Bone marrow (tissue), 2 donors: Measurements from ENCODE around the gene FEZ2.

Experiments used
- DNase-seq, 2 donors: peaks; one replicate each; lab custom pipeline; 2025; lab: John Stamatoyannopoulos, UW

Gene FEZ2

GRCh38 chr2:36561237-36561944, 36.6 kb downstream of the FEZ2 start:
- peak in 1 of 2 donors; percentile 22 for DNase-seq

GRCh38 chr2:36560726-36561125, 37.2 kb downstream of the FEZ2 start:
- no peak for DNase-seq

- no peak for DNase-seq
Measured at GRCh38 chr2:36559221-36559942, 38.6 kb downstream of the FEZ2 start.

- no peak for DNase-seq
Measured at GRCh38 chr2:36556842-36557241, 41.1 kb downstream of the FEZ2 start.

GRCh38 chr2:36555789-36556188, 42.2 kb downstream of the FEZ2 start:
- DNase-seq = no peak

GRCh38 chr2:36554531-36554930, 43.4 kb downstream of the FEZ2 start:
- DNase-seq = no peak

- peak in 1 of 2 donors; percentile 17 for DNase-seq
Measured at GRCh38 chr2:36553683-36554082, 44.3 kb downstream of the FEZ2 start.

- DNase-seq = no peak
Measured at GRCh38 chr2:36550006-36550405, 48.0 kb downstream of the FEZ2 start.

- DNase-seq = peak in 1 of 2 donors; percentile 66
Measured at GRCh38 chr2:36549165-36549574, 48.8 kb downstream of the FEZ2 start.

- no peak for DNase-seq
Measured at GRCh38 chr2:36547906-36548305, 50.1 kb downstream of the FEZ2 start.

- DNase-seq = no peak
Measured at GRCh38 chr2:36545871-36546416, 52.0 kb downstream of the FEZ2 start.

- no peak for DNase-seq
Measured at GRCh38 chr2:36544638-36545338, 53.2 kb downstream of the FEZ2 start.

- DNase-seq = peak in 1 of 2 donors; percentile 28
Measured at GRCh38 chr2:36541891-36542595, 55.9 kb downstream of the FEZ2 start.

- DNase-seq = no peak
Measured at GRCh38 chr2:36540986-36541754, 56.8 kb downstream of the FEZ2 start.

GRCh38 chr2:36539631-36540030, 58.3 kb downstream of the FEZ2 start:
- no peak for DNase-seq

- DNase-seq = no peak
Measured at GRCh38 chr2:36538335-36538734, 59.6 kb downstream of the FEZ2 start.

- no peak for DNase-seq
Measured at GRCh38 chr2:36536776-36537175, 61.2 kb downstream of the FEZ2 start.

- DNase-seq = no peak
Measured at GRCh38 chr2:36535099-36535498, 62.9 kb downstream of the FEZ2 start.

- no peak for DNase-seq
Measured at GRCh38 chr2:36534275-36534799, 63.6 kb downstream of the FEZ2 start.

- DNase-seq = peak in 1 of 2 donors; percentile 7
Measured at GRCh38 chr2:36530983-36531354, 67.0 kb downstream of the FEZ2 start.
